Fibroblast of pulmonary artery (primary cell): ENCODE measurements around the gene FRMD4A.
"Not testable (repeated sequence)": the region's sequence is repeated elsewhere in the genome, so short reads cannot be mapped to it uniquely, and the experiment has no call there.

Experiments
- DNase-seq: peaks from one replicate; pipeline ENCODE4 v3.0.0-alpha.2; 2010; ENCODE audit warnings: low read depth
- H3K4me3 ChIP-seq: replicated peaks from 2 replicates; pipeline ENCODE4 v1.5.1; 2011; ENCODE audit warnings: low read depth, mild to moderate bottlenecking, control low read depth, low read length, moderate library complexity
- CTCF ChIP-seq: IDR thresholded peaks from 2 replicates; pipeline ENCODE4 v1.5.1; 2011; ENCODE audit warnings: mild to moderate bottlenecking, control low read depth, low read length, inconsistent platforms; ENCODE audit errors: missing control alignments

Gene FRMD4A

DNA sequence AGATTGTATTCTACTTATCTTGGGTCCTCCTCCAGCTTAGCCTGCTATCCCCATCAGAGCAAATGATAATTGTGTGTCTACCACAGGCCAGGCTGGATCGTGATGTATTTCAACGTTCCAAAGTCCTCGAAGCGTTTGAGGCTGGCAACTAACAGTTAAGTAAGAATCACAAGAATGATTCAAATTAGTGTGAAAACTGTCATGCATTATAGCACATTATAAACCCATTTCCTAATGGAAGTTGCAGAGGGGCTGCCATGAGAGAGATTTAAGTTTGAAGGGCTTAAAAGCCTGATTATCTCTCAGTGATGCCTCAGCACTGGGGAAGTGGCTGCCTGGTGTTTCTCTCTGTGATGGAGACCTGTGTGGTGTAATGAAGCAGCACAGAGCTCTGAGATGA, 119.1 kb downstream of the FRMD4A start:
- no peak for TF ChIP-seq CTCF
- no peak for DNase-seq

GRCh38 chr10:14208231-14208630, 122.5 kb downstream of the FRMD4A start:
- no peak overlapping the region for H3K4me3 ChIP-seq
- no peak for DNase-seq
- TF ChIP-seq CTCF = no peak

More for the DNA sequence above, 119.1 kb downstream of the FRMD4A start:
- H3K4me3 ChIP-seq = no peak overlapping the region

DNA sequence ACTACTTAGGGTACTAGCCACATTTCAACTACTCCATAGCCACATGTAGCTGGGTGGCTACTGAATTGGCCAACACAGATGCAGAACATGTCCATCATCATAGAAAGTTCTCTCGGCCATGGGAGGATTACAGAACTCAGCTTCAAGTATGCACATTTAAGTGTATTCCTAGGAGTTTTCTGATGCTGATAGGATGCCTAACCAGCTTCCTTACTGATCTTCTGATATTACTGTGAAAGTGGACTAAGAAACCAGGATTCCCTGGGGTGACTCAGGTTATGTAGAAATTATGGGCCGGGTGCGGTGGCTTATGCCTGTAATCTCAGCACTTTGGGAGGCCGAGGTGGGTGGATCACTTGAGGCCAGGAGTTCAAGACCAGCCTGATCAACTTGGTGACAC, 125.5 kb downstream of the FRMD4A start:
- DNase-seq = no peak
- TF ChIP-seq CTCF = no peak
- no peak overlapping the region for H3K4me3 ChIP-seq

- H3K4me3 ChIP-seq = no peak overlapping the region
- no peak for DNase-seq
- TF ChIP-seq CTCF = peak; percentile 32
These were observed 129.8 kb downstream of the FRMD4A start for GRCh38 chr10:14200698-14201544.

DNA sequence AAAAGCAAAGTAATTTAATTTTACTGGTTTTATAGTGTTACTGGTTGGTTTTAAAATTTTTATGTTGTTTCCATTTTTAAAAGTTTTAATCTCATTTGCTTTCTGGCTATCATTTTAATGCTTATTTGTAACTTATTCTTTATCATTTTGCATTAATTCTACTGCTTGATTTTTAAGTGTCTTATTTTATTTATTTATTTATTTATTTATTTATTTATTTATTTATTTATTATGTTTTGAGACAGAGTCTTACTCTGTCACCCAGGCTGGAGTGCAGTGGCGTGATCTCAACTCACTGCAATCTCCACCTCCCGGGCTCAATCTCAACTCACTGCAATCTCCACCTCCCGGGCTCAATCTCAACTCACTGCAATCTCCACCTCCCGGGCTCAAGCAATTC, 131.6 kb downstream of the FRMD4A start:
- H3K4me3 ChIP-seq = not testable (repeated sequence)

GRCh38 chr10:14198078-14198477, 132.6 kb downstream of the FRMD4A start:
- H3K4me3 ChIP-seq = no peak overlapping the region

More for the DNA sequence above, 131.6 kb downstream of the FRMD4A start:
- not testable (repeated sequence) for DNase-seq

DNA sequence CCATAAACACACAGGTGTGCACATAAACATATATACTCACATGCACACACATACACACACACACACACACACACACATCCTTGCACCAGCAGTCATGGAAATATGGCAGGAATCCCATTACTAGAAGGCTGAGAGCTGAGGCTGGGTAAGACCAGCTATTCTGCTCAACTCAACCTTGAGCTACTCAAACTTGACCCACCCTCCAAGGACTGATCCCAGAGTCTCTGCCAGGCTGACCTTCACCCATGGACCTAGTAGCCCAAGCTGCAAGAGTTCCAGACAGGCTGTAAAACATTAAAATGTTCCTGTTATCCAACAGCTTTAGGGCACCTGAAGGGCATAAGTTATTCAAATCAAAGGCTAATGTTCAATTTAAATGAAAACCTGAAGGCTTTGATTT, 134.6 kb downstream of the FRMD4A start:
- DNase-seq = no peak
- H3K4me3 ChIP-seq = no peak overlapping the region
- TF ChIP-seq CTCF = no peak

More at GRCh38 chr10:14198078-14198477, 132.6 kb downstream of the FRMD4A start:
- no peak for TF ChIP-seq CTCF
- DNase-seq = no peak
